Measurements from ENCODE around the gene TRIM71. TPM values are rescaled to one million over a fixed set of nuclear protein-coding genes. Genes with fewer than 3 reads are reported as not detected.

Gene TRIM71
- total RNA-seq, 1 donor from 2014 or later, result 2.5 TPM

DNA sequence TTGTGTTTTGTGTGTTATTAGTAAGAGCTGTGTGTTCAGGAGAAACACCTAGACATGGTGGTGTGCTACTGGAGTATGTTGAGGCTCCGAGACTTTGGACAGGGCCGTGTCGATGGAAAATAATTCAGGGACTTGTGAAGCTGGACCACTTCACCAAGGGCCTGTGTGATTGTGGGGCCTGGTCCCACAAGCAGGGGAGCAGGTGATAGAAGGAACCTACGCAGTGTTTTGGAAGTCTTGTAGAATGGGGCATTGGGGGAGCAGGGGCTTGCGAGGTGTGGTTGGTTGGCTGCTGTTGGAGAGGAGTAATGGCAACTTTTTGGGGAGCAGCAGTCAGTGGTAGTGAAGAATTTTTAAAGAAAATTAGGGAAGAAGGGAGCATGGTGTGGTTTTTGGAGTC, 48.7 kb downstream of the TRIM71 start:
- no peak for DNase-seq

- no peak for DNase-seq
Measured at GRCh38 chr3:32867954-32868353, 50.2 kb downstream of the TRIM71 start.

GRCh38 chr3:32868719-32869512, 51.1 kb downstream of the TRIM71 start:
- DNase-seq, result no peak

DNA sequence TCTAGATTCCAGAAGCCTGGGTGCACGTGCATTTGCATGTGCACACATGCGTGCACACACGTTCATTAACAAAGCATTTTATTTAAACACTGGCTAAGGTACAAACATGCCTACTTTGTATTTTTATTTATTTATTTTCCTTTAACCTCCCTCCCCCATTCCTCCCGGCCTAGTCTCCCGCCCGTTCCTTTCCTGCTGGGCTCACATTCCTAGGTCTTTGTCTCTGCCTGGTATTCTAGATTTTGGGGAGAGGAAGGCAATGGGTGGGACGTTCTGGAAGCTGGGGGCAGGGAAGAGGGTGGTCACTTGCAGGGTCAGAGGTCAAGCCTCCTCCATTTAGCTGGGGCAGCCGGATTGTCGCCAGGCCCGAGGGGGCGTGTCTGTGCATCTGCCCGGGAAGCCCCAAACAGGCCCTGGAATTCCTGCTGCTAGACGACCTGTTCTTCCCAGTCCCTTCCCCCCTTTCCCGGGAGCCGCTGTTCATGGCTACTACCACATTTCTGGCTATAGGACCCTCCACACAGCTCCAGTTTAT, 51.8 kb downstream of the TRIM71 start:
- DNase-seq, result no peak

GRCh38 chr3:32870373-32871095, 52.7 kb downstream of the TRIM71 start:
- DNase-seq, result no peak

DNA sequence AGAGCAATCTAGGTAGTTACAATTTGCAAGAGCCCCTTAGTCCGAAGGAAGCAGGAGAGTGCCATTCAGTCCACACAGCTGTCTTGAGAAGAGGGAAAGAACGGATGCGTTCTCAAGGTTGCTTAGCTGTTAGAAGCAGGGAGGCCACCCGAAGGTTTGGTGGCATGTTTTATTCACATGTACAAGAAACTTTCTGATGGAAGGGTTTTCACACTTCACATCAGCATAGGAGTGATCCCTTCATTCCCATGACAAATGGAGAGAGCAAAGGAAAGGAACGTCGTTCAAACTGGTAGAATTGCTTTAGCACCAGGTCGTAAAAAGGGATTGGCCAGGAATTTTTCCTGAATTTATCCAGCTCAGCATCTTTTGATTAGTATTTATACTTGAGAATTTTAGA, 53.5 kb downstream of the TRIM71 start:
- no peak for DNase-seq

DNA sequence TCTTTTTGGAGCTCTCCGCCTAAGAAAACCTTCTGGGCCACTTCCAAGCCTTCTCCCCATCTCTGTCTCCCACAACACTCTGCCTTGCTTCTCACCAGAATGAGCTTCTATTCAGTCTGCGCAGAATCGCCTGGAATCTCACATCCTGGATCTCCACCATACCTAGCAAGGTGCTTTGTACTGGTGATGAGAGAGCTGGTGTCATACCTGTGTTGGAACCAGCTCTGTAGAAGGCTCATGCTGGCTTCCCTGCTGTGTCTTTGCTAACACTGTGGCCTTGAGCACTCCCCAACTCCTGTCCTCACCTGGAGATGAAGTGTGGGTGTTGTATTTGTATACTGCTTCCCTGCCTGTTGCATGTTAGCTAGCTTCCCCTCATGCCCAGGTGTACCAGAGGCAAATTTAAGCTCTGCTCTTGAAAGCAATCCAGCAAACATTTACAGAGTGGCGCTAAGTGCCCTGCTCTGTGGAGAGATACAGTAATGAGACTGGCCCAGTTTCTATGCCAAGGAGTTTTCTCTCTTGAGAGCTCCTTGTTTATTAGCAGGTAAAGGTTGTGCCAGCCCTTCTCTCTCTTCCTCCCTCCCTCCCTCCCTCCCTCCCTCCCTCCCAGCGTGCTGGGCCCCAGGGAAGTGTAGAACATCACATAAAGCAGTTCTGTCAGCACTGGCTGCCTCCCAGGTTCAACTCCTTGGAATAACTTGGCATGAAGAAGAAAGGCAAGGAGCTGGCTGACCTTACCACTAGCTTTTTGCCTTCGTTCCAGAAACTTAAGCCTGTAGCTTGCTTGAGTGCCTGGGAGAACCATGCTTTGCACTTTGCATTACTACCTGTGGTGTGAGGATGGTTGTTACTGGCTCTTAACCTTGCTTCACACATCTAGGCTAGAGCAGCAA, 54.9 kb downstream of the TRIM71 start:
- no peak for DNase-seq

DNA sequence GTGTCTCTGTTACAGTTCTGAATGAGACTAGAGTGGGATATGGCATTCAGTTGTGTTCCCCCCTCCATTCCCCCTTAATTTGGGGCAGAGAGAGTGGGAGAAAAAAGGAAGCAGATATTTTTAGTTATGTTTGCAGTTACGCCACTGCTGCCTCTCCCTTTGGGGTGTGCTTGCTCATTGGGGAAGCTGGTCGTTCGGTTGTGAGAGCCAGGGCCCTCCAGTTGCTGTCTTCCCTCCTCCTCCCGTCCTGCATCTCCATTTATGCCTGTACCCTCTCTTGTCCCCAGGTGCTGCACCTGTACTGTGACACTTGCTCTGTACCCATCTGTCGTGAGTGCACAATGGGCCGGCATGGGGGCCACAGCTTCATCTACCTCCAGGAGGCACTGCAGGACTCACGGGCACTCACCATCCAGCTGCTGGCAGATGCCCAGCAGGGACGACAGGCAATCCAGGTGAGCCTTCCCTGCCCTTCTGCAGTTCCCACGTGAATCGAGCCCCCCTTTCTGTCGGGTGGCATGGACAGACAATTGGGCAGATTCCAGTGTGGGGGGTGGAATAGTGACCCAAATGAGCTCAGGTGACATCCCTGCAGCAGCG, 55.8 kb downstream of the TRIM71 start:
- DNase-seq, result no peak

- no peak for DNase-seq
Measured at GRCh38 chr3:32876920-32877319, 59.1 kb downstream of the TRIM71 start.

GRCh38 chr3:32877598-32877997, 59.8 kb downstream of the TRIM71 start:
- no peak for DNase-seq

DNA sequence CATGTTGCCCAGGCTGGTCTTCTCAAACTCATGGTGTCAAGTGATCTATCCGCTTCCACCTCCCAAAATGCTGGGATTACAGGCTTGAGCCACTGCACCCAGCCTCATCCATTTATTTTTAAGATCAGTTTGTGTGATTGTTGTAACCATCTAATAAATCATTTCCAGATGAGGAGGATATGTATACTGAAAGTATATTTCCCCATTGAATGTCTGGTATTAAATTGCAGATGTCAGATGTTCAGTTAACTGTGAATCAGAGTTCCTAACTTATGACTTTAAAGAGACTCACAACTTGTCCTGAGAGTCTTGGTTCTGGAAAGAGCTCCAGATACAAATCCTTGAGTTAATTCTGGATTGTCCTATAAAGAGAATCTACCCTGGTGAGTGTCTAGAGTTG, 62.4 kb downstream of the TRIM71 start:
- no peak for DNase-seq

GRCh38 chr3:32881624-32882023, 63.8 kb downstream of the TRIM71 start:
- DNase-seq, result no peak

DNA sequence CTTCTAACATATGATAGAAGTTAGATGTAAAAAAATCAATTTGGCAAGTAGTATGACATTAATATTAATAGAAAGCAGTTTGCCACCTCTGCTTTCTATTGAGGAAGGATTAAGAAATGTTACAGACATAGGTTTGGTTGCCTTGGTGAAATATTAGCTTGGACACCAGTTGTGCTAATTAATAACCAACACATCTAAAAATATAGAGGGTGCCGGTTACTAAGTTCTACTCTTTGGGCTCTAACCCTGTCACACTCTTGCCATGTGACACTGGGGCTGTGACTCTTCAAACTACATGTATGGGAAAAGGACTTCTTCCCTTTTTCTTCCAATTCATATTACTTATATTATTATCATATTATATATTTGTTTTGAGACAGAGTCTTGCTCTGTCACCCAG, 64.4 kb downstream of the TRIM71 start:
- no peak for DNase-seq

GRCh38 chr3:32882603-32883025, 64.8 kb downstream of the TRIM71 start:
- DNase-seq, result no peak

DNA sequence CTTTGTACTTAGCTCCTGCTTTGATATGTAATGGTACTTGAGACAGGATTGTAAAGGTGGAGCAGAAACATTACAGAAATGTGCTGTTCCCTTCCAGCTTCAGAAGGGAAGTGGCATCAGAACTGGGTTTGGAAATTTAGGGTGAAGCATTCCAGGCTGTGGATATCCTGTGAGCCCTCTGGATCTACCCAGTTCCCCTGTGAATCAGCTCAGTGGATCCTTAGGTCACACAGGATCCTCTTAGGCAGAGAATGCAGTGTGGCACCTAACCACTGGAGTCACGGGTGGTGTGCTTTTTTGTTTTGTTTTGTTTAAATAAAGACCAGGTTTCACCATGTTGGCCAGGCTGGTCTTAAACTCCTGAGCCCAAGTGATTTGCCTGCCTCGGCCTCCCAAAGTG, 66.0 kb downstream of the TRIM71 start:
- DNase-seq, result no peak

DNA sequence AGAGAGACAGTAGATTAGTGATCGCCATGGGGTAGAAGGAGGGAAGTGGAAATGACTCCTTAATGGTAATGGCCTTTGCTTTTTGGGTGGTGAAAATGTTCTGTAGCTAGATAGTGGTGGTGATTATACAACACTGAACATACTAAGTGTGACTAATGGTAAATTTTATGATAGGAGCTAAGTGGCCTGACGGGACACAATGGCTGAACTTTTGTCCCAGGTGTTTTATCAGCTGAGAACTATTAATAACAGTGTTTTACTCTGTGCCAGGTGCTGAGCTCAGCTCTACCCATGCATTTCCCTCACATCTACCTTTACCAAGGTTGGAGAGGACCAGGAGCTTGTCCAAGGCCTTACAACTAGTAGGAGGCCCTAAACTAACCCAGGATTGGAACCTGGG, 66.8 kb downstream of the TRIM71 start:
- no peak for DNase-seq

DNA sequence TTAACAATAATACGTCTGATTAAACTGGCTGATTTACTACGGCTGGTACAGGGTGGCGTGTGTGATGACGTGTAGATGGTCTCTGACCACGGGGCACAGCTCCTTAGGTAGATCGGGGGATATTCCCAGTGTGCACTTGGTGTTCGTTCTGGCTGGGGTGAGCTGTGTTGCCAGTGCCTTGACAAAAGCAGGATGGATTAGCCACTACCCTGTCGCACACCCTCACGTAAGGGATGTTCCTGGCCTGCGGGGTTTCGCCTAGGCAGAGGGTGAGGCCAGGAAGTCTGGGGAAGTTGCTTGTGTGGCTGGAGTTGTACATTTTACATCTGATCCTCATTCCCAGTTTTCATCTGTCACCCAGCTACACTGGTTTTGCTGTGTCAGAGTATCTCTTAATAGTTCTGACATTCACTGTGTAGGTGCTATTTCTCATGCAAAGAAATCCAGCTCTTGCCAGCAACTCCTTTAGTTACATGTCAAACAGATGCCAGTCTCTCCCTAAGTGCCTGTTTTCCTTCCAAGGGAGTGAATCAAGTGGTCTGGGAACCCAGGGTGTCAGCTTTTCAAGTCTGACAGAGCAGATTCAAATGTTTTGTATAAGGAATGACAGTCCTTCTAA, 67.6 kb downstream of the TRIM71 start:
- DNase-seq, result no peak

DNA sequence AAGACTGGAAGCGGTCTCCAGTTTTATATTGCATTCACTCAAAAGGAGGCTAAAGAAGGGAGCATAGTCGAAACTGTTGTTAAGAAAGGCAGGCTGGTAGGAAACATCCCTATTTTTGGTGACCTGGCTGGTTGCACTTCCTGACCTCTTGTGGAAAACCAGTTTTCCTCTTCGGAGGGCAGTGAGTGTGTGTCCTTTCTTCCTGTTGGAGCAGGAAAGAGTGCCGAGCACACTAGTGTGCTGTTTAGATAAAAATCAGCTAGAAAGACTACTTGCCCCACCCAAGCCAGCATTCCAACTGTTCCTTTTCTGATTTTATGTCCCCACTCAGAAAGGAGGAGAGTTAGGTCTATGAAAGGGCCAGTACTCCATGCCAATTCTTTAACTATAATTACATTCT, 68.5 kb downstream of the TRIM71 start:
- DNase-seq, result no peak

DNA sequence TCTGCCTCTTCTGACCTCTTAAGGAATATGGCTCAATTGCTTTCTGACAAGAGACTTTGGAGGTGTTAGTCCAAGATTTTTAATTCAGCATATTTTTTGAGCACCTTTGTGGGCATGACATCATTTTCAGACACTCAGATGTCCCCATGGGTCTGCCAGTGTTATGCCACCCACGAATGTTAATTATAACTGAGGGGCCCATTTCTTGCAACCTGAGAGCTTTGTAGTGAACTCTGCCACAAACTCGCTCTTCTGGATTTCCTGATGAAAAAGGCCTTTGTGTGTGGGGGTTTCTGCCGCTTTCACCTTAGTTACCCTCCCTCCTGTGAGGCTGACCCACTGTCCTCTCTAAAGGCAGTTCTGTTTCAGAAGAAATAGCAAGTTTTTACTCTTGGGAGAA, 69.1 kb downstream of the TRIM71 start:
- DNase-seq, result no peak

DNA sequence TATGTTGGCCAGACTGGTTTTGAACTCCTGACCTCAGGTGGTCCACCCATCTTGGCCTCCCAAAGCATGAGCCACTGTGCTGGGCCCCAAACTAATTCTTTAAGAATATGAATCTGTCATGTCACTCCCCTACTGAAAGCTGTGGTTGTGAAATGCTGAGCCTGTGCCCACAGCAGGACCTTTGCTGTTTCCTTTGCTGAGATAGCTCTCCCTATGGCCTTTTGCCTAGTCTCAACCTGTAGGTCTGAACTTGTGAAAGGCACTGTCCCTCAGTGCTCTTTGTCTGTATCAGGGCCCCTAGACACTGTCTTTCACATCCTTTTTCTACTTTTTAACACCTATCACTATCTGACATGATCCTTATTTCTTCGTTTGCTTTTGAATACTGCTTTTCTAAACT, 70.9 kb downstream of the TRIM71 start:
- DNase-seq, result no peak

DNA sequence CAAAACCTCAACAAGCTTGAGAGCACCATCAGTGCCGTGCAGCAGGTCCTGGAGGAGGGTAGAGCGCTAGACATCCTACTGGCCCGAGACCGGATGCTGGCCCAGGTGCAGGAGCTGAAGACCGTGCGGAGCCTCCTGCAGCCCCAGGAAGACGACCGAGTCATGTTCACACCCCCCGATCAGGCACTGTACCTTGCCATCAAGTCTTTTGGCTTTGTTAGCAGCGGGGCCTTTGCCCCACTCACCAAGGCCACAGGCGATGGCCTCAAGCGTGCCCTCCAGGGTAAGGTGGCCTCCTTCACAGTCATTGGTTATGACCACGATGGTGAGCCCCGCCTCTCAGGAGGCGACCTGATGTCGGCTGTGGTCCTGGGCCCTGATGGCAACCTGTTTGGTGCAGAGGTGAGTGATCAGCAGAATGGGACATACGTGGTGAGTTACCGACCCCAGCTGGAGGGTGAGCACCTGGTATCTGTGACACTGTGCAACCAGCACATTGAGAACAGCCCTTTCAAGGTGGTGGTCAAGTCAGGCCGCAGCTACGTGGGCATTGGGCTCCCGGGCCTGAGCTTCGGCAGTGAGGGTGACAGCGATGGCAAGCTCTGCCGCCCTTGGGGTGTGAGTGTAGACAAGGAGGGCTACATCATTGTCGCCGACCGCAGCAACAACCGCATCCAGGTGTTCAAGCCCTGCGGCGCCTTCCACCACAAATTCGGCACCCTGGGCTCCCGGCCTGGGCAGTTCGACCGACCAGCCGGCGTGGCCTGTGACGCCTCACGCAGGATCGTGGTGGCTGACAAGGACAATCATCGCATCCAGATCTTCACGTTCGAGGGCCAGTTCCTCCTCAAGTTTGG, 72.9 kb downstream of the TRIM71 start:
- no peak for DNase-seq
